C4-2B (cell line): ENCODE results near the gene UBE2E1.

Experiments
- H3K27ac ChIP-seq: fragments of 450-650 bp; 2 replicates; pipeline ENCODE4 v1.5.1; 2017
- ZFX ChIP-seq: fragments of 450-650 bp; IDR thresholded peaks from 2 replicates; pipeline ENCODE4 v1.6.1; 2017
- TF ChIP-seq, protein P1 (sequence below): fragments of 450-650 bp; conservative IDR thresholded peaks from 2 replicates; pipeline ENCODE4 v1.5.1; 2017; ENCODE audit warnings: mild to moderate bottlenecking

Gene UBE2E1

DNA sequence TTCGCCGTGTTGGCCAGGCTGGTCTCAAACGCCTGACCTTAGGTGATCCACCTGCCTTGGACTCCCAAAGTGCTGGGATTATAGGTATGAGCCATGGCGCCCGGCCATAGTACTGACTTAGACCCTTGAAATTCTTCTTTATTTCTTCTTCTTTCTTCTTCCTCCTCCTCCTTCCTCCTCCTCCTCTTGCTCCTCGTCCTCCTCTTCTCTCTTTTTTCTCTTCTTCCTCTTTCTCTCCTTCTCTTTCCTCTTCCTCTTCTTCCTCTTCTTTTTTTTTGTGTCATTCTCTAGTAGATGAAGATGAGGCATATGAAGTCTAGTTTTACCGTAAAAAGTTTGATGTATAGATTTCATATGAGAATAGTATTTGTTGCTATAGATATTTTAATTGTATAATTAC is 120.5 kb downstream of the UBE2E1 start:
- H3K27ac ChIP-seq, result no peak overlapping the region
- TF ChIP-seq ZFX, result no peak
- TF ChIP-seq, protein P1, sequence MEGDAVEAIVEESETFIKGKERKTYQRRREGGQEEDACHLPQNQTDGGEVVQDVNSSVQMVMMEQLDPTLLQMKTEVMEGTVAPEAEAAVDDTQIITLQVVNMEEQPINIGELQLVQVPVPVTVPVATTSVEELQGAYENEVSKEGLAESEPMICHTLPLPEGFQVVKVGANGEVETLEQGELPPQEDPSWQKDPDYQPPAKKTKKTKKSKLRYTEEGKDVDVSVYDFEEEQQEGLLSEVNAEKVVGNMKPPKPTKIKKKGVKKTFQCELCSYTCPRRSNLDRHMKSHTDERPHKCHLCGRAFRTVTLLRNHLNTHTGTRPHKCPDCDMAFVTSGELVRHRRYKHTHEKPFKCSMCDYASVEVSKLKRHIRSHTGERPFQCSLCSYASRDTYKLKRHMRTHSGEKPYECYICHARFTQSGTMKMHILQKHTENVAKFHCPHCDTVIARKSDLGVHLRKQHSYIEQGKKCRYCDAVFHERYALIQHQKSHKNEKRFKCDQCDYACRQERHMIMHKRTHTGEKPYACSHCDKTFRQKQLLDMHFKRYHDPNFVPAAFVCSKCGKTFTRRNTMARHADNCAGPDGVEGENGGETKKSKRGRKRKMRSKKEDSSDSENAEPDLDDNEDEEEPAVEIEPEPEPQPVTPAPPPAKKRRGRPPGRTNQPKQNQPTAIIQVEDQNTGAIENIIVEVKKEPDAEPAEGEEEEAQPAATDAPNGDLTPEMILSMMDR, result no peak

DNA sequence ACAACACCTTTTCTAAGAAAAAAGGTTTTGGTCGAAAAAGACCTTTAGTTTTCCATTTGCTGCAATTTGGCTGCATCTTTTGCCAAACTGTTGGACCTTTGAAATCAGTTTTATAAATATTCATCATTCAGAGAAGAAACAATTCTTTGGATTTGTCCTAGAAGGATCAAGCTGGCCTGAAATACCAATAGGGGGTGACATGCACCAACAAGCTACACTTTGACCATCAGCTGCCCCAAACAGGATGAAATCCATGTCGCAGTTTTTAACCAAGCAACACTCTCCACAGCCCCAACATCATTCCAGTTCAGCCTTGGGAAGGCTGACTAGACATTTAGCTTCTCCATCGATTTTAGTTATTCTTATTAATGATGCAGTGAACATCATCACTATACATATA is 121.0 kb downstream of the UBE2E1 start:
- H3K27ac ChIP-seq, result no peak overlapping the region
- TF ChIP-seq, protein P1, result peak; percentile 24; the same call in 1 of the 2 replicates
- no peak for TF ChIP-seq ZFX

DNA sequence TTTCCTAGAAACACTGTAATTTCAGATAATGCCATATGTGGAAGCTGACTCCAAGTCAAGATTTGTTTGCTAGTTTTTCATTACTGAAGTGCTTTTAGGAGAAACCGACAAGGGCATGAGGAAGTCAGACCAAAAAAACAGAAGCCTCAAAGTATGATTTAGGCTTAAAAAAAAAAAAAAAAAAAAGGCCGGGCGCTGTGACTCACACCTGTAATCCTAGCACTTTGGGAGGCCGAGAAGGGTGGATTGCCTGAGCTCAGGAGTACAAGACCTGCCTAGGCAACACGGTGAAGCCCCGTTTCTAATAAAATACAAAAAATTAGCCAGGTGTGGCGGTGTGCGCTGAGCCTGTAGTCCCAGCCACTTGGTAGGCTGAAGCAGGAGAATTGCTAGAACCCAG is 122.8 kb downstream of the UBE2E1 start:
- H3K27ac ChIP-seq, result no peak overlapping the region
- no peak for TF ChIP-seq ZFX
- TF ChIP-seq, protein P1, result no peak

DNA sequence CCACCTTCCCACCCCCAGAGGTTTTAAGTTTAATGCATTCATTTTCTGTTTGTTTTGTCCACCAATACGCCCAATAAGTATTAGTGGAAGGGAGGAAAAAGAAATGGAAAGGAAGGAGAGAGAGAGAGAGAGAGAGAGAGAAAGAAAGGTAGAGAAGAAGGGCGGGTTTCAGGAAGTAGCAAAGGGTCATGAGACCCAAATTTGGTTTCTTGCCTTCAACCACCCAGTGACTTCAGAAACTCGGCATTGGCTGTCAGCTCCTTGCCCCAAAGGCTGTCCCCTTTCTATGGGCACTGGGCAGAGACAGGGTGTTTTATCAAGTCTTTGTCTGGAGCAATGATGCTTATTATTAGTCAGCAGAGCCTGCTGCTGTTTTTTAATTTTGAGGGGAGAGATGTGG is 125.8 kb downstream of the UBE2E1 start:
- TF ChIP-seq, protein P1, result no peak
- no peak overlapping the region for H3K27ac ChIP-seq

DNA sequence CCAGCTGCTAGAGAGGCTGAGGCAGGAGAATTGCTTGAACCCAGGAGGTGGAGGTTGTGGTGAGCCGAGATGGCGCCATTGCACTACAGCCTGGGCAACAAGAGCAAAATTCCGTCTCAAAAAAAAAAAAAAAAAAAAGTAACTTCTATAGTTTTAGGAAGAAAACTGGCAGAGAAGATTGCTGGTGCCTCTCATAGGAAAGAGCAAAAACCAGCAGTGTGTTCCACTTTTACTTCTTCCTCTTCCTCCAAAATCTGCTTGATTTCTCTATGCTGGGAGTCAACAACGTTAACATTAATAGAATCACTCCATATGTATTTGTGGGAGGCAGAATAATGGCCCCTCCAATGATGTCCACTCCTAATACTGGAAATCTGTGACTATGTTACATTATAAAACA is 126.8 kb downstream of the UBE2E1 start:
- no peak overlapping the region for H3K27ac ChIP-seq
- no peak for TF ChIP-seq ZFX
- TF ChIP-seq, protein P1, result no peak

DNA sequence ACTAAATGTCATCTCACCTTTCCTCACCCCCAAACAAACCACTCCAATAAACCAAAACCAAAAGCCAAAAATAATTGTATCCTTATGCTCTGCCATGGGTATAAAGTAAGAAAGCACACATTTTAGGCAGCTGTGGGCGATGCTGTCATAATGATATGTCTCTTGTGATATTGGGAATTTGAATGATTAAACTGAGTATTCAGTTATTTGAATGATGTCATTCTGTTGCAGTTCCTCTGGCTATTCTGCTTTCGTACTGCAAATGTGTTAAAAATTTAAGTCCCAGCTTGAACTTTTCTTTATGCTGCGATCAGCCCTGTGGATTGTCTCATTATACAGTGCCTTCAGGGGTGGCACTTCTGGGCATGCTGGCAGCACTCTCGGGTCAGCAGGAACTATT is 128.5 kb downstream of the UBE2E1 start:
- no peak for TF ChIP-seq ZFX
- TF ChIP-seq, protein P1, result no peak

DNA sequence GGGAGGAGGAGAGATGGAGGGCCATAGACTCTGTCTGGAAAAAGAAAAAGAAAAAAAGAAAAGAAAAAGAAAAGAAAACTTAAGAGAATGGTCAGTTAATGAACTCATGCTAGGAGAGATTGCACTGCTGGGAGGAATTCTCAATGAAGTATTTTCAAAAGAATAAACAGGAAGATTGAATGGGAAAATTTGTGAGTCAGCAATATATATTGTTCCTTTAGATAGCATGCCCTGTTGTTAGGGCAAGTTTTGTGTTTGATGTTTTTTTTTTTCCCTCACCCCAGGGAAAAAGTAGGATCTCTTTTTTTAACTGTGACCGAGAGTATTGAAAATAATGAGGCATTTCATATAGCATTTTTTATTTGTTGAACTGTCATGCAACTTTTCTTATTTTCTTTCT is 131.5 kb downstream of the UBE2E1 start:
- H3K27ac ChIP-seq, result no peak overlapping the region
- TF ChIP-seq, protein P1, result no peak
- no peak for TF ChIP-seq ZFX

More for the DNA sequence above, 128.5 kb downstream of the UBE2E1 start:
- no peak overlapping the region for H3K27ac ChIP-seq
